Dermis blood vessel endothelial cell (primary cell): ENCODE results near the gene KAT6B. TPM values are rescaled to one million over a fixed set of nuclear protein-coding genes. Genes with fewer than 3 reads are reported as not detected.

Experiments used
- DNase-seq: peaks from one replicate; pipeline ENCODE4 v3.0.0; 2010
- total RNA-seq: library from RNA; depleted of rRNA; stranded (reverse); fragments of >200 nt; gene quantifications from 2 replicates; pipeline ENCODE4 v1.2.3, GENCODE V29; 2014

KAT6B gene
- total RNA-seq, 1 donor from 2014 or later, result 26.5 TPM

DNA sequence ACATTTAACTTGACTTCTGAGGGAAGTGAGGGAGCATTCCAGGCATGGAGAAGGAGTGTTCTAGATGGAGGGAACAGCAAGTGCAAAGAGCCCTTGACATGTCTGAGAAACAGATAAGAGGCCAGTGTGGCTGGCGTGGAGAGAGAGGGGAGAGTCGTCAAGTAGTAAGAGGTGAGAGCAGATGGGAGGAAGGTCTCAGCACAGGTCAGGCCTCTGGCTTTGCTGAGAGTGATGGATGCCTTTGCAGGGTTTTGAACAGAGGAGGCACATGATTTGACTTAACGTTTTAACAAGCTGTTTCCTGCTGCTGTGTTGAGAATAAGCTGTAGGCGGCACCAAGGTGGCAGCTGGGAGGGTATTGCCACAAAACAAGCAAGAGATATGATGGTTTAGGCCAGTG lies 97.2 kb downstream of the KAT6B start:
- DNase-seq, result peak; percentile 34

DNA sequence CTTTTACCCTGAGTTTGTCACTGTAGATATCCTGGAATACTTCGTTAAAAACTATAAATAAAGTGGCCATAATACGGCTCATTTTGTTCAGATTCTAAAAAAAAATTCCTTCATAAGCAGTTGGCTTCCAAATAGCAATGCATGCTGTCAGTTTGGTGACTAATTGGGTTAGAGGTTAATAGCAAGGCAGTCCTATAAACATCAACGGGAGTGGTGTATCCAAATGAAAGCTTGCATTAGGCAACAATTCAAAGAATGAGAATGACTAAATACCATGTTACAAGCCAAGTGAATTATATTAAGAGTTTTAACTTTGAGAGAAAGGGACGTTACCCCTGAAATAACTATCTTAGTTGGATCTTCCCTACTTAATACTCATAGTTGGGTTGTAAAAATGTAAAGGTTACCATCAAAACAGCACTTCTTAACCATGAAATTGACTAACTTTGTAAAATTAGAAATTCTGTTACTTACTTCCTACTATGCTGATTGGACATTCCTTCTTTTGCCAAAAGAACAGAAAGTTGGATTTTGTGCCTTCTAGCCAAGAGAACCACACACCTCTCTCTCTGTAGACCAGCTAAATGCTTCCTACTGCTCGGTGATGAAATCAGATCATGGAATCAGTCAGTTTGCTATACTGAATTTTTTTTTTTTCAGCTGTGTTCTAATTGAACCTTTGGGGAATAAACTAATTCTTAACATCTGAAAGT lies 98.0 kb downstream of the KAT6B start:
- DNase-seq, result peak; percentile 88

DNA sequence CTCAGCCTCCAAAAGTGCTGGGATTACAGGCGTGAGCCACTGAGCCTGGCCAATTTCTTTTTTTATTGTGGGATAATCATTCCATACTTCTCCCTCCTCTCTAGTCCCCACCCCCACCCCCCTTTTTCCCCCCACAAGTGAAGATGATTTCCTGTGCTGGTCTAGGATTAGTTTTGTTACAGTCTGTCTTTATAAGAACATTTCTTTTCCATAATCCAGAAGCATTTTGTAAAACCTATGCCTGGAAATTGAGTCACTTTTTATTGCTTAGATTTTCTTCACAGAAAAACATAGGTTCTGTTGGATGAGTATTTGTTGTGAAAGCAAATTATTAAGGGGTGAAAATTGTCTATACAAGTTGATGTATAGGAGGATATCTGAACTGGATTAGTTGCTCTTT lies 98.9 kb downstream of the KAT6B start:
- DNase-seq, result no peak

DNA sequence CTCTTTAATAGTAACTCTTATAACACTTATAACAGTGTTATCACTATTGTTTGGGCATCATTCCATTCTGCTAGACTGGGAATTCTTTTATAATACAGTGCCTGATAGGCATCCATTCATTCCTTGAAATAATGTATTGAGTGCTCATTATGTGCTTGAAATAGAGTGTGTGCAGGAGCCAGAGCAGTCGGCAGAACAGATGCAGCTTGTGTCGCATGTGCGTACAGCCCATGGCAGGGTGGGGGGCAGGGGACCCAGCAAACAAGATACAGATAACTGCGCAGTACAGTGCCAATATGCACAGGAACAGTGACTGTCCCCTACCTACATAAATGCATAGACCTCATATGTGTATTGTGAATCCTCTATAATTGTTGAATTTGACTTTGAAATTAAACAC lies 99.3 kb downstream of the KAT6B start:
- DNase-seq, result no peak

DNA sequence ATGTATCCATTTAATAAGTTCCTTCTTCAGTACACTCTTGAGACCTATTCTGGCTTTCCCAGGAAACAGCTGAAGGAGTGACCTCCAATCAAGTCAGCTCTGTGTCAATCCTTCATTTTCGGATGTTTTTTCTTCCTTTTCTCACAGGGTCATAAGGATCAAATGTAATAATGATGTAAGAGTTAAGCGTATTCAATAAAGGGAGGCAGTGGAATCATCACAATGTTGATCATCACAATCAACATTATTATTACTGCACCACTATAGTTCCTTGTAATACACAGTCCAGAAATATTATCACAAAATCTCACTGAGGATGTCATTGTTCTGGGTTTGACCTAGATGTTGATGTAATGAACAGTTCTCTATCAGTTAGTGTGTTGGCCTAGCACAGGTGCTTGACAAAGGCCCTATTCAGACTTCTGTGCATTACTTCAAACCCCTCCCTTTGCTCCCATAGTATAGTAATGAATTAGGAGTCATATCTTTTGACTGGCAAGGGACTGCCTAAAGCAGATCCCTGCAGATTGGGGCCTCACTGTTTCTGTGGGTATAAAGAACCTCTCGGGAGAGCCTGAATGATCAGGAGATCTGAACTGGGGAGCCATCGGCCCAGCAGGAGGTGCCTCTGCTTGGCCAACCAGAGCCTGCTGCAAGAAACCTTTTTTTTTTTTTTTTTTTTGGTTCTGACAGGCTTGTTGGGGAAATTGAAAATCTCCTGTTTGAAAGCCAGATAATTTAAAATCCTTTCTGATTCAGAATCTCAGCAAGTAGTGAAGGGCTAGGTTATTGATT lies 100.6 kb downstream of the KAT6B start:
- no peak for DNase-seq

DNA sequence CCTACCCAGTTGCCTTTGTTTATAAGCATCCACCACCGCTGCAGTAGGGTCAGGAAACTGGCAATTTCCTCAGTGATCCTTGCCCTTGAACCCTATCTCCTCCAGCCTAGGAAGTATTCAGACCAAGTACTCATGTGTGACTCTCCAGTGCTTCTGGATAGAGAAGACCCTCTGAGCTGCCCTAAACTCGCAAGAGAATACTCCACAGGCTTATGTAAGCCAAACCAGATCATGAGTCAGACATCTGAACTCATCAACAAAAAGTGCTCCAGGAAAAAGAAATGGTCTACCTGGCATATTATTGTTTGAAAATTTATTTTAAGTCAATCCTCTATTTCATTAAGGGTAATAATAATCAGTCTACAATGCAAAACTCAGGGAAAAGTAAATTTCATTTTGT lies 101.3 kb downstream of the KAT6B start:
- DNase-seq, result peak; percentile 32

DNA sequence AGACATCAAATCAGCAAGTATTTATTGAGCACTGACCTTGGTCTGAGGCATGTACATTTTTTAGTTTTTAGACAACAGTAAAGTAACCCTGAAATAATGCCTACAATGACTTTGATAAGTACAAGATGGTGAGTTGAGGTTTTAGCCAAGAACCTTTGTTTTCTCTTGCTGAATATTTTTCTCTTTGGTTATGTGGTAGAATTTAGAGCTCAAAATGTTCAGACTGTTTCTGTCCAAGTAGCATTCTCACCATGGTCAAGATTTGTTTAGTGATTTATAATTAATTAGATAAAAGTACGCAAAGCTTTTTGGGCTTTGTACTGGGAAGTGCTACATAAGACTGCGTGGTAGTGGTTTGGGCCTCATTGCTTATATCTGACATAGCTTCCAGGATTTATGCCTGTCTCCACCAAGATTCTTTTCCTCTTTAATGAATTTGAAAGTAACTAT lies 102.4 kb downstream of the KAT6B start:
- no peak for DNase-seq

DNA sequence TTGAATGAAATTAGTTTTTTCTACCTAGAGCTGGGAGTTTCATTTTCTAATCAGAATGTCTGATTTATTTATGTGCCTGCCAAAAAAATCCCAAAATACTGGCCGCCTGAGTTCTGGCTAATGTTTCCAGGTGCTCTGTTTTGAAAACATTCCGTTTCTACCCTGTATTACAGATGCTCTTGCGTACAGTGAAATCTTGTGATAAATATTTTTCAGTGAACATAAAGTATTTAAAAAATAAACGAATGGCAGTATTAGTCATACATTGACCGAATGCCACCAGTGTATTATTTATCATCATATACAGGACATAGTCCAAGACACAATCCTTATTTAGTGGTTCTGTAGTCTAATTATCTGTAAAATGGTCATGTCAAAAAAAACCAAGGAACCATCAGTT lies 102.8 kb downstream of the KAT6B start:
- peak; percentile 21 for DNase-seq

DNA sequence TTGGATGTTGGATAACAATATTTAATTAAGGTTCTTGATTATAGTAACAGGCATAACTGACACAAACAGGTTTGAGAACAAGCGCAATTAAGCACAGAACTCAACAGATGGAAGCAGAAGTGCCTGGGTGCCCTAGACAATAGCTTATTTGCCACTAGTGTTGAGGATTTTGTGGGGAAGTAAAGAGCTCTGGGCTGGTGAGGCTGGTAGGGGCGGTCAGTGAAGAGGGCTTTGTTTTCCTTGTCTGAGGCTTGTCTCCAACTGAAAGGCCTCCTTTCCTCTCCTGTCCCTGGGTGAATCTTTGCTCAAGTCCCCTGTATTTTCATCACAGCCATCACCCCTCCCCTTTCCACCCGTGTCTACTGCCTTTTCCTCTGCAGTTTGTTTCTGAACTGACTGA lies 104.6 kb downstream of the KAT6B start:
- no peak for DNase-seq

DNA sequence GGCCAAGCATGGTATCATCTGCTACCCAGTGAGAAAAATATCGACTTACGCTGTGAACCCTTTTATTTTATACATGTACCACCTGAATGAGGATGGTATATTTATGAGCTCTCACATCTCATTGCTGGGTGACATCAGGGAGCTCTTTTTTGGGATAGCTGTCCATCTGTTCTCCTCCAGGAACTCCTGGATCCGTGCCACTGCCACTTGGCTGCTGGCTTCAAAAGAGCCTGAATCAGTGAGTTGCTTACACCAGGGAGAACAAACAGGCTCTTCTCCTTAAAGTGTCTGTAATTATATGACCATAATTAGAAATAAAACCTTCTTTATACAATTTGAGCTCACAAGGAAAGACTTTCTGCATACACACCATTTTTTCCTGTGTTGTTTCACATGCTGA lies 106.2 kb downstream of the KAT6B start:
- no peak for DNase-seq

DNA sequence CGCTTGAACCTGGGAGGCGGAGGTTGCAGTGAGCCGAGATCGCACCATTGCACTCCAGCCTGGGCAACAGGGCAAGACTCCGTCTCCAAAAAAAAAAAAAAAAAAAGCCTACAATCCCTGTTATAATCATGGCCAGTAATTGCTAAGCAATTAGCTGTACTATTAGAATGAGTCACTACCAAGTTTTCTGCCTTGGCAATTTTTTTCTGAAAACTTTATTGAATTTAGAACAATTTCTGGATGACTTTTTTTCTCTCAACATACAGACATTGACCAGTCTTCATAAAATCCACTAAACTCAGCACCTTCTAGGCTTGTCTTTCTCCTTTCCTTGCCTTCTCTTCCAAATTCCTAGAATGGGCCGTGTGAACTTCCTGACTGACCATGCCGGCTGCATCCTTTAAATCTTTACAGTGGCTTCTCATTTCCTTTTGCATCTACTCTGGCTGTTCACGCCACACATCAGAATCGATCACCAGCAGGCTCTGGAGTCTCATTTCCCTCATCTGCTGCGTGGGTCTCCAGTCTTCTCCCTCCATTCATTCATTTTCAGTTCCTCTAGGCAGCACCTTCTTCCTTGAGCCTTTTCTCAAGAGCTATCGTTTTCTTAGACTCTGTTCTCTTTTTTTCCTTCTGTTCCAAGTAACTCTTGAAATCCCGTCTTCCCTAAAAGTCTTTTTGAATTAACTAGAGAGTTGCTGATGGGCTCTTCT lies 107.9 kb downstream of the KAT6B start:
- peak; percentile 29 for DNase-seq

DNA sequence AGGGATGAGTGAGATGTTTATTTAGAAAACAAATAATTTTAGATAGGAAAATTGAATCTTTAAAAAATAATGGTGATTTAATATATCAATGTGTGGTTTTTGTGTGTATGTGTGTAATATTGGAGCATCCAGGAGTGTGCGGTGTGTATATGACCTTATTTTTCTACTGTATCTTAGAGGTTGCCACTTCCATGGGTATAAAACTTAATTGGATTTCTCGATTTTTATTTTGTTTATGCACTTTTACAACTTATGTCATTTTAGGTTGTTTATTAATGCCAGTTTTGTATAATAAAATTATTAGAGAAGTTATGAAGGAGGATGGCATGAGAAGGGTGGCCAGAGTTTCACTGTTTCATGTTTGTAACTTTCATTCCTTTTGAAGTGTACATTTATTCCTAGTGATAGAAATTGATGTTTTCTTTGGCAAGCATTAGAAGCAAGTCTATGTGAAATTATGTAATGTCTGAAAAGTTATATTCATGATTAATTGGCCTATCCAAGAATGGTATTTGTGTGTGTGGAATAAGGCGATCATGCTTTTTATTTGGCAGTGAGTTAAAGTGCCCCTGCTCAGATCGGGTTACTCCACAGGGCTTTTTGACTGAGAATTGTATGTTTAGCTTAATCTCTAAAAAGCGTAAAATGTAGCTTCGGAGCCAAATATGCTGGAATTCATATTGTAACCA lies 110.3 kb downstream of the KAT6B start:
- no peak for DNase-seq

DNA sequence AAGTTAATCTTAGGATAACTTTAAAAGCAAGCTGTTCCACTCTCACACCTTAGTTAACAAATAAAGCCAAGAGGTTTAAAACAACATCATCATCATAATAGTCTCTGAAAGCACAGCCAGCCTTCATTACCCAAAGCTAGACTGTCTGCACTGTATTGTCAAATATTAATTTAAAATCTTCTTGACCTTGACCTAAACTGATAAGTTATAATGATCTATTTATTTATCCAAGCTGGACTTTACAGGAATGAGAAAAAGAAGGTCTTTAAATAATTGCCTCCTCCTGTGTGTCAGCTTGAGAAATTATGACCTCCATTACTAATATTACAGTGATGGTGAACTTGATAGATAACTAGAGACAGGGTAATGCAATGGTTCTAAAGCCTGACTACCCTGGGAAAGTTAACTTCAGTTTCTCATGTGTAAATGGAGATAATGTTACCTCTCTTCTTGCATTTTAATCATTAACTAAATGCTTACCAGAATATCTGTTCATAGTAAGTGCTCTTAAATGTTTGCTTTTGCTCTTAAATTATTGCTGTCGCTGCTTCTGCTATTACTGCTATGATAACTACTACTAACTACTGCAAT lies 111.0 kb downstream of the KAT6B start:
- DNase-seq, result no peak

DNA sequence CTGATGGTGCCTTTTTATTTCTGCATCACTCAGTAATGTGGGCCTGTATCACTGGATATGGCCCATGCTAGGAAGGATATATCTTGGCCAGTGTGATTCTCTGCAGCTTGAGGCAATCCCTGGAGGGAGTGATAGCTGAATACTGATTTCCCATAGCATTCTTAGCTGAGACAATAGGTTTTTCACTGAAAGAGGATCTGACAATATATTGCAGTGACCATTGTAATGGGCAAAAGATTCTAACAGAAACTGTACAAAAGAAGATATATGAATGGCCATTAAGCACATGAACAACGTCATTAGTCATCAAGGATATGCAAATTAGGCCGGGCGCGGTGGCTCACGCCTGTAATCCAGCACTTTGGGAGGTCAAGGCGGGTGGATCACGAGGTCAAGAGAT lies 117.8 kb downstream of the KAT6B start:
- DNase-seq, result no peak

DNA sequence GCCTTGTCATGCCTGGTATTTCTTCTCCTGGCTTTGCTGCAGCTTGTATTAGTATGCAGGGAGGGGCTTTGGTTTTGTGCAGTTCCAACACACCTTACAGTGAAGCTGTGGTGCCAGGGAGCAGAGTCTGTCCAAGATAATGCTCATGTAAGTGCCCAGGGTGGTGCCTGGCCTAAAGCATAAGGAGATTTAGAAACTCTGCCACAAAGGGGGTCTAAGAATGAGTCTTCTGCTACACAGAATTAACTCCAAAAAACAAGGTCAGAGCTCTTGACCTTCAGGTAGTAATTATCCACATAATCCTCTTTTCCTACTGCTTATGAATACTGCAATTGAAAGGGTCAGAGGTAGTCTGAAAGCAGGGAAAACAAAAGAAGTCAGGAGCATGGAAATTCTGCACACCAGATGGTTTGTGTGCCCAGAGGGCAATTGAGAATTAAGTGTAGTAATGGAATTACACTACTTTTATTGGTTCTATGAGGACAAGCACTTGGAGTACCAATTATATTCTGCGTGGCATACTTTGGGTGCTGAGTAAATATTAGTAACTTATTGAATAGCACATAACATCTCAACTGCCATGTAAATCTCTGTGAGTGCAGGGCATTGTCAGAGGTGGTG lies 121.5 kb downstream of the KAT6B start:
- no peak for DNase-seq

DNA sequence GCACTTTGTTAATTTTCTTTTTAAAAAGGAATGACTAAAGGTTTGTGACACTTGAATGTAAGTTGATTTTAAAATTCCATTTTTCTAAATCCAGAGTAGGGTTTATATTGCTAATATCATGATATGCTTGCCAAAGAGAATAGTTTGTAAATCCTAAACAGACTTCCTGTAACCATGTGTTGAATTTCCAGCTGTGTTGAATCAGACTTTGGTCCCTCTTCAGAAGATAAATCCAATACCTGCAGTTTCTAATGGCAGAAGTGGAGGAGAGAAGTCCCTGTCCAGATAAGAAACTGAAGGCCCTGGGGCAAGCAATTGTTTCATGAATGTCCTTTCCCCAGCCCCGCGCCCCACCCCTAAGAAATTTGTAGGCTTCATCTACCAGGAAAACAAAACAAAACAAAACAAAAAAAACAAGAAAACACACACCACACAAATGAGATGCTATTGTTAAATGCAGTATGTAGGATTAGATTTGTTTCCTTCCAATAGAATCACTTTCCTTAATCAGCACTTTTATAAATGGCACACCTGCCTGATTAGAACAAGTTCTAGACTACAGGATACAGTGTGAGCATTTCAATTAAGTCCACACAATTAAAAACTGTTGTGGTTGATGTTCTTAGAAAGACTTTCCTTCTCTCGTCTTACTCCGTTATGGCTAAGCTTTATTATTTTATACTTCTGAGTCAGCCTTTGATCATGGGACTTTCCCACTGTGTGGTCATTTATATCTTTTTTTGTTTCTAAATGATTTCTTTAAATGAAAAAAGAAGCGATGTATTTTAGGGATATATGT lies 122.8 kb downstream of the KAT6B start:
- DNase-seq, result no peak

DNA sequence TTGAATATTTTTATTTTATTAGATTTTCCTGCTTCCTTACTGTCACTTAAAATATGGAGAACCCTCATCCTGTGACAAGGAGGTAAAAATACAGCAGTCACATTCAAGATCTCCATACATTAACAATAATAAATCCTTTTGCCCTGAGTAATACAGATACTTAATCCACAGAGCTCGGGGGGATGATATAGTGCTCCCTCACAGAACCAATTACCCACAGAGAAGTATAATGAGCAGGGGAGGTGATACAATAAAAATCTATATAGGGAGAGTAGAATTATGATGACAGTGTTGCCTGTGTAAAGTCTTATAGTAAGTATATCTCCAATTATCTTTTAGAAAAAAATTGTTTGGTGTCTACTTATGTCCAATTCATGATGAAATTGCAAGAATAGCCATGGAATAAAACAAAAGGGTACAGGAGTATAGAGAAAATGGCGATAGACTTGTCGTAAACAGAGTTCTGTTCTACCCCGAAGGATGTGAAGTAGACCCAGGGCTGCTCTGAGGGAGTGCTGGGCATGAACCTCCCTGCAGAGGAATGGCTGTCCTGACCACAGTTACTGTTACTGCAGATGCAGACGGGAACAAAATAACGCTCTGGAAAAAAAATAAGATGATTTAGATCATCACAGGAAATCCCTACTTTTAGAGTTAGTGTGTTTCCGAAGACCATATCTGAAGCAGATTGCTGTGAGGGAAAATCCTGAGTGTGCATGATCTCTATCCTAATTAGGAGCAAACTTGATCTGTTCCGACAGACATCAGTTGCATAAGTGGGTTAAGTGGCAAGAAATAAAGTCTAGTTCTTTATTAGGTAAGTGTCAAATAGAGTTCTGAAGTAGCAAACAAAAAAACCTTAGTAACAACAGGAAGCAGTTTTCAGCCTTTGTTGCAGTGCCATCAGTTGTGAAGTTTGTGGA lies 123.7 kb downstream of the KAT6B start:
- no peak for DNase-seq

DNA sequence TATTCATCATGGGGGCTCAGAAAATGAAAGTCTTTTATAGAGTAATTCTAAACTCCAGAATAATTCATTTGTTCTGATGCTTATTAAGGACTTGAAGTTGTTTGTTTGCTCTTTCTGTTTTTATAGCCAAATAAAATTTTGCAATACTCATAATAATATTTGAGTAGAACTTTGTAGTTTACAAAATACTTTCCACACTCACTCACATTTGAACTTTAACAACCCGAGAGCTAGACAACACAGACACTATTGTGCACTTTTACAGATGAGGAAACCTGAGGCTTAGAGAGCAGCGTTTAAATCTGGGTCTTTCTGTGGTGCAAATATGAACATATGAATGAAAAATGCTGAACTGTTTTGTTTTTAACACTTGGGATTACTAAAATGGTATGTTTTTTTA lies 126.8 kb downstream of the KAT6B start:
- no peak for DNase-seq

DNA sequence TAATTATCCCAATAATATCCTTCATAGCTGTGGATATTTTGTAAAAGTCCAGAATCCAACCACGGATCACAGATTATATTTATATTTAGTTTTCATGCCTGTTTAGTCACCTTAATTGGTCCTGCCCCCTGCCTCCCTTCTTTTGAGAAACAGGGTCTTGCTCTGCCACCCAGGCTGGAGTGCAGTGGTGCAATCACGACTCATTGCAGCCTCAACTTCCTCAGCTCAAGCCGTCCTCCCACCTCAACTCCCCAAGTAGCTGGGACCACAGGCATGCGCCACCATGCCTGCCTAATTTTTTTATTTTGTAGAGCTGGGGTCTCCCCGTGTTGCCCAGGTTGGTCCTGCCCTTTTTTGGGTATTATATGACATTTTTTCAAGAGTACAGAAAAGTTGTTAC lies 129.4 kb downstream of the KAT6B start:
- DNase-seq, result no peak

DNA sequence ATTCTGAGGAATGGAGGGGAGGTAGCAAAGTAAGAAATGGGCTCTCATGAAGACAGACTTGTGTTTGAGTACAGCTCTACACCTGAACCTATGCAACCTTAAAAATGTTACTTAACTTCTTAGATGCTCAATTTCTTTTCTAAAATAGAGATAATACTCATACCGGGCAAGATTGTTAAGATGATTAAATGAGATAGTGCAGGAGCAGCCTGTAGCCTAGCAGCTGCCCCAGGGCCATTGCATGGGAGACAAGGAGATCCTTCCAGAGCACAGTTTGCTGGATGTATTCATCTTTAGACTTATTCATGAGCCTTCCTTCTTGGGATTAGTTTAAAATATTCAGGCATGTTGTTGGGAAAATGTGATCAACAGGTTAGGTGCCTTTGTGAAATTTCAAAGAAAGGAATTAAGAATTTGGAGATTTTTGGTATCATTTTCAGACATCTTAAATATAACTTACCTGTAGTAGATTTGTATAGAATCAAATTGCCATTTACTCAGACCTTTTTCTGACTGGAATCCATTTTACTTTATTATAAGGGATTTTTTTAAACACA lies 130.2 kb downstream of the KAT6B start:
- no peak for DNase-seq
